RCC 7860 (cell line): ENCODE measurements around the gene HSPA8.
A peak's percentile ranks its signal among the peaks of the same experiment; 100 is the strongest.
"Not testable (repeated sequence)": the region's sequence is repeated elsewhere in the genome, so short reads cannot be mapped to it uniquely, and the experiment has no call there.

Experiments
- DNase-seq: peaks from one replicate; pipeline ENCODE4 v3.0.0-alpha.2; 2015; ENCODE audit warnings: low spot score
- FAIRE-seq: peaks from 2 replicates; lab custom pipeline; 2012; peaks lifted over from hg19 to GRCh38; lab: Jason Lieb, UNC

Gene HSPA8

GRCh38 chr11:123061403-123062157 is at the start of gene HSPA8:
Gene HSPA8 (minus strand): TSS chr11:123062136. CDS start chr11:123061324, 812 bp downstream.
- DNase-seq (peak; percentile 45), FAIRE-seq (no peak)

GRCh38 chr11:123111465-123111864 is 49.5 kb upstream of the HSPA8 start:
- FAIRE-seq (peak; percentile 66), DNase-seq (peak; percentile 57)

- DNase-seq (no peak), FAIRE-seq (no peak)
Observed at GRCh38 chr11:123110397-123110796, 48.5 kb upstream of the HSPA8 start.

GRCh38 chr11:123107945-123108495 is 46.1 kb upstream of the HSPA8 start:
- FAIRE-seq (no peak), DNase-seq (no peak)

- no peak for FAIRE-seq
Observed at GRCh38 chr11:123104697-123105096, 42.8 kb upstream of the HSPA8 start.

GRCh38 chr11:123103326-123103980 is 41.5 kb upstream of the HSPA8 start:
- FAIRE-seq: no peak
- DNase-seq: peak; percentile 21

More at GRCh38 chr11:123104697-123105096, 42.8 kb upstream of the HSPA8 start:
- DNase-seq: no peak

GRCh38 chr11:123100379-123101085 is 38.6 kb upstream of the HSPA8 start:
- no peak for FAIRE-seq

GRCh38 chr11:123098990-123099389 is 37.1 kb upstream of the HSPA8 start:
- no peak for DNase-seq
- FAIRE-seq: no peak

More at GRCh38 chr11:123100379-123101085, 38.6 kb upstream of the HSPA8 start:
- DNase-seq: no peak

GRCh38 chr11:123093739-123094138 is 31.8 kb upstream of the HSPA8 start:
- FAIRE-seq: no peak

GRCh38 chr11:123091506-123091905 is 29.6 kb upstream of the HSPA8 start:
- DNase-seq (no peak), FAIRE-seq (no peak)

More at GRCh38 chr11:123093739-123094138, 31.8 kb upstream of the HSPA8 start:
- no peak for DNase-seq

GRCh38 chr11:123090168-123090567 is 28.2 kb upstream of the HSPA8 start:
- DNase-seq, FAIRE-seq: not testable (repeated sequence)

- not testable (repeated sequence) for DNase-seq, FAIRE-seq
Observed at GRCh38 chr11:123088896-123089295, 27.0 kb upstream of the HSPA8 start.

- FAIRE-seq, DNase-seq: not testable (repeated sequence)
Observed at GRCh38 chr11:123087657-123088056, 25.7 kb upstream of the HSPA8 start.

- DNase-seq (no peak), FAIRE-seq (no peak)
Observed at GRCh38 chr11:123086305-123086704, 24.4 kb upstream of the HSPA8 start.

- no peak for FAIRE-seq
- DNase-seq: no peak
Observed at GRCh38 chr11:123085497-123085896, 23.6 kb upstream of the HSPA8 start.

GRCh38 chr11:123084454-123084853 is 22.5 kb upstream of the HSPA8 start:
- DNase-seq: no peak
- FAIRE-seq: no peak

- DNase-seq (peak; percentile 91), FAIRE-seq (peak; percentile 78)
Observed at GRCh38 chr11:123083623-123084029, 21.7 kb upstream of the HSPA8 start.

GRCh38 chr11:123082977-123083376 is 21.0 kb upstream of the HSPA8 start:
- FAIRE-seq (no peak), DNase-seq (no peak)

GRCh38 chr11:123080015-123080414 is 18.1 kb upstream of the HSPA8 start:
- FAIRE-seq: no peak
- no peak for DNase-seq

GRCh38 chr11:123076484-123076883 is 14.5 kb upstream of the HSPA8 start:
- DNase-seq: no peak
- no peak for FAIRE-seq
